Astrocyte (in vitro differentiated cells and primary cell): Measurements from ENCODE around the gene UBR3. TPM values are rescaled to one million over a fixed set of nuclear protein-coding genes. Genes with fewer than 3 reads are reported as not detected.

Experiments
- DNase-seq: peaks from one replicate; pipeline ENCODE4 v3.0.0-alpha.2; 2010; ENCODE audit warnings: low read depth
- FAIRE-seq: peaks from 2 replicates; lab custom pipeline; 2011; peaks lifted over from hg19 to GRCh38; lab: Jason Lieb, UNC
- H2AFZ ChIP-seq: 2 replicates; pipeline ENCODE4 v1.6.0; 2012; ENCODE audit warnings: low read depth, low read length, inconsistent platforms
- H3K27ac ChIP-seq: 2 replicates; pipeline ENCODE4 v1.5.1; 2011; ENCODE audit warnings: low read depth, low read length, inconsistent platforms
- H3K27me3 ChIP-seq: 2 replicates; pipeline ENCODE4 v1.6.0; 2011; ENCODE audit warnings: low read length, inconsistent platforms; ENCODE audit not compliant: insufficient read depth
- H3K36me3 ChIP-seq: 2 replicates; pipeline ENCODE4 v1.5.1; 2011; ENCODE audit warnings: low read length, inconsistent platforms; ENCODE audit not compliant: insufficient read depth
- H3K4me1 ChIP-seq: 2 replicates; pipeline ENCODE4 v1.5.1; 2011; ENCODE audit warnings: low read length, inconsistent platforms; ENCODE audit not compliant: insufficient read depth
- H3K4me2 ChIP-seq: 2 replicates; pipeline ENCODE4 v1.6.0; 2012; ENCODE audit warnings: low read length, inconsistent platforms
- H3K4me3 ChIP-seq: 2 replicates; pipeline ENCODE4 v1.5.1; 2011; ENCODE audit warnings: low read depth, mild to moderate bottlenecking, low read length, inconsistent platforms; ENCODE audit not compliant: insufficient read depth
- H3K79me2 ChIP-seq: 2 replicates; pipeline ENCODE4 v1.6.0; 2012; ENCODE audit warnings: mild to moderate bottlenecking, low read length, inconsistent platforms; ENCODE audit not compliant: insufficient read depth
- H3K9ac ChIP-seq: 2 replicates; pipeline ENCODE4 v1.6.0; 2012; ENCODE audit warnings: mild to moderate bottlenecking, low read length, inconsistent platforms
- H3K9me3 ChIP-seq: 2 replicates; pipeline ENCODE4 v1.5.1; 2012; ENCODE audit warnings: low read depth, mild to moderate bottlenecking, low read length, inconsistent platforms; ENCODE audit not compliant: insufficient read depth
- H4K20me1 ChIP-seq: 2 replicates; pipeline ENCODE4 v1.6.0; 2012; ENCODE audit warnings: low read length, inconsistent platforms; ENCODE audit not compliant: insufficient read depth
- H3K27ac Mint-ChIP-seq: one replicate; pipeline ENCODE4 v1.8.0; 2021; ENCODE audit warnings: mild to moderate bottlenecking, mixed read lengths; ENCODE audit not compliant: unreplicated experiment
- H3K27me3 Mint-ChIP-seq: one replicate; pipeline ENCODE4 v1.8.0; 2021; ENCODE audit warnings: low read depth, mixed read lengths; ENCODE audit not compliant: unreplicated experiment
- H3K36me3 Mint-ChIP-seq: one replicate; pipeline ENCODE4 v1.8.0; 2021; ENCODE audit warnings: low read depth, mixed read lengths; ENCODE audit not compliant: unreplicated experiment
- H3K4me1 Mint-ChIP-seq: one replicate; pipeline ENCODE4 v1.8.0; 2021; ENCODE audit warnings: low read depth, mixed read lengths; ENCODE audit not compliant: unreplicated experiment
- H3K4me3 Mint-ChIP-seq: one replicate; pipeline ENCODE4 v1.8.0; 2021; ENCODE audit warnings: mild to moderate bottlenecking, moderate library complexity, mixed read lengths; ENCODE audit not compliant: unreplicated experiment
- H3K9me3 Mint-ChIP-seq: one replicate; pipeline ENCODE4 v1.8.0; 2021; ENCODE audit warnings: mild to moderate bottlenecking, mixed read lengths; ENCODE audit not compliant: unreplicated experiment
- CTCF ChIP-seq: IDR thresholded peaks from 2 replicates; pipeline ENCODE4 v1.5.1; 2011; ENCODE audit warnings: low read depth, mild to moderate bottlenecking, inconsistent platforms, low read length, moderate library complexity; ENCODE audit not compliant: insufficient read depth
- EZH2 ChIP-seq: IDR thresholded peaks from 2 replicates; pipeline ENCODE4 v1.6.1; 2012; ENCODE audit warnings: mild to moderate bottlenecking, low read length, inconsistent platforms; ENCODE audit not compliant: insufficient read depth
- total RNA-seq: library from RNA; stranded (reverse); gene quantifications from 2 replicates; pipeline ENCODE4 v1.2.1, GENCODE V29; 2021

Gene UBR3
- total RNA-seq, 1 donor from 2014 or later = 18.7 TPM

- no peaks in the 10 kb centered on the region for H4K20me1 ChIP-seq
- H3K27me3 ChIP-seq = no peaks in the 10 kb centered on the region
- no peaks in the 10 kb centered on the region for H3K27me3 Mint-ChIP-seq
- peaks cover 18% of the 10 kb centered on the region for H3K36me3 Mint-ChIP-seq
- peak overlapping the region; percentile 93 for H3K4me2 ChIP-seq
- H2AFZ ChIP-seq = no peak overlapping the region
- peaks cover 5% of the 10 kb centered on the region for H3K36me3 ChIP-seq
- DNase-seq (peak; percentile 19), FAIRE-seq (no peak)
- H3K4me3 ChIP-seq = no peak overlapping the region
- no peaks in the 10 kb centered on the region for H3K9me3 ChIP-seq
- H3K79me2 ChIP-seq = peaks cover 34% of the 10 kb centered on the region
- no peak overlapping the region for H3K27ac ChIP-seq
- H3K4me1 Mint-ChIP-seq = peaks cover 32% of the 10 kb centered on the region
- no peak overlapping the region for H3K27ac Mint-ChIP-seq
- TF ChIP-seq CTCF (no peak), EZH2 (no peak)
- peaks cover 5% of the 10 kb centered on the region for H3K9me3 Mint-ChIP-seq
- no peak overlapping the region for H3K4me3 Mint-ChIP-seq
- H3K9ac ChIP-seq = no peak overlapping the region
- peaks cover 8% of the 10 kb centered on the region for H3K4me1 ChIP-seq
These were observed 5.2 kb upstream of the UBR3 start for GRCh38 chr2:169822036-169822435.

- TF ChIP-seq EZH2 (no peak), CTCF (no peak)
- Mint-ChIP-seq H3K36me3 (peaks cover 9% of the 10 kb centered on the region), H3K4me3 (peak overlapping the region; percentile 78), H3K27me3 (no peaks in the 10 kb centered on the region), H3K9me3 (no peaks in the 10 kb centered on the region), H3K27ac (peak overlapping the region; percentile 24), H3K4me1 (peaks cover 27% of the 10 kb centered on the region)
- Histone ChIP-seq H3K79me2 (peaks cover 36% of the 10 kb centered on the region), H4K20me1 (peaks cover under 1% of the 10 kb centered on the region), H3K4me1 (peaks cover 8% of the 10 kb centered on the region), H2AFZ (no peak overlapping the region), H3K9me3 (no peaks in the 10 kb centered on the region), H3K4me3 (no peak overlapping the region), H3K4me2 (peak overlapping the region; percentile 93), H3K27ac (no peak overlapping the region), H3K36me3 (peaks cover 5% of the 10 kb centered on the region), H3K9ac (no peak overlapping the region), H3K27me3 (no peaks in the 10 kb centered on the region)
- DNase-seq (no peak), FAIRE-seq (no peak)
These were observed 4.4 kb upstream of the UBR3 start for GRCh38 chr2:169822785-169823392.

- peak overlapping the region; percentile 93 for H3K4me2 ChIP-seq
- H3K9ac ChIP-seq = peak overlapping the region; percentile 84
- Mint-ChIP-seq H3K36me3 (peaks cover 3% of the 10 kb centered on the region), H3K4me1 (peaks cover 23% of the 10 kb centered on the region), H3K4me3 (peak overlapping the region; percentile 85), H3K9me3 (no peaks in the 10 kb centered on the region), H3K27ac (peak overlapping the region; percentile 1), H3K27me3 (no peaks in the 10 kb centered on the region)
- no peak for TF ChIP-seq EZH2
- no peak for TF ChIP-seq CTCF
- H3K27me3 ChIP-seq = no peaks in the 10 kb centered on the region
- H2AFZ ChIP-seq = peak overlapping the region; percentile 96
- DNase-seq (no peak), FAIRE-seq (no peak)
- H3K4me1 ChIP-seq = peaks cover 12% of the 10 kb centered on the region
- peaks cover 11% of the 10 kb centered on the region for H4K20me1 ChIP-seq
- peak overlapping the region; percentile 76 for H3K4me3 ChIP-seq
- peaks cover 4% of the 10 kb centered on the region for H3K36me3 ChIP-seq
- H3K9me3 ChIP-seq = no peaks in the 10 kb centered on the region
- peaks cover 47% of the 10 kb centered on the region for H3K79me2 ChIP-seq
- peak overlapping the region; percentile 72 for H3K27ac ChIP-seq
These were observed 3.3 kb upstream of the UBR3 start for GRCh38 chr2:169823996-169824372.
